GM12878 (cell line): ENCODE results near the gene EPB41L4B. TPM values are rescaled to one million over a fixed set of nuclear protein-coding genes. Genes with fewer than 3 reads are reported as not detected.

Source experiments
- ATAC-seq: fragments of 200-7000 bp; cut with Tn5 transposase; 3 replicates; pipeline ENCODE4 v1.9.1; 2020; ENCODE audit warnings: mild to moderate bottlenecking, moderate library complexity
- BruUV-seq: library from RNA; stranded (reverse); fragments of 400-500 nt; replicated peaks from 2 replicates; lab custom pipeline; 2021; lab: Mats Ljungman, UMichigan
- CTCF ChIA-PET: fragments of 300-600 bp; sonication (Branson Sonifier 250); formaldehyde crosslinking; extraction: SDS; loops from one replicate; lab custom pipeline; 2021; ENCODE audit warnings: inconsistent platforms; lab: Yijun Ruan, JAX
- POLR2A ChIA-PET: fragments of 350-600 bp; formaldehyde crosslinking; extraction: SDS; loops from one replicate; lab custom pipeline; 2021; ENCODE audit warnings: inconsistent platforms; lab: Charles Lee
- RAD21 ChIA-PET: fragments of 300-600 bp; sonication (Branson Sonifier 250); formaldehyde crosslinking; loops from one replicate; lab custom pipeline; 2023; ENCODE audit warnings: antibody characterized with exemption; ENCODE audit not compliant: unreplicated experiment; lab: Charles Lee
- SMC1A ChIA-PET: fragments of 300-600 bp; sonication (Branson Sonifier 250); formaldehyde crosslinking; loops from one replicate; lab custom pipeline; 2023; ENCODE audit not compliant: unreplicated experiment, uncharacterized antibody; lab: Charles Lee
- DNase-seq: peaks from one replicate; pipeline ENCODE4 v3.0.0-alpha.2; 2011; ENCODE audit warnings: low read depth, low spot score
- FAIRE-seq: peaks from 3 replicates; lab custom pipeline; 2011; peaks lifted over from hg19 to GRCh38; lab: Jason Lieb, UNC
- H2AFZ ChIP-seq: 2 replicates; pipeline ENCODE4 v1.6.0; 2011; ENCODE audit warnings: low read depth, low read length, control low read depth; ENCODE audit not compliant: control insufficient read depth
- H3K27ac ChIP-seq: 2 replicates; pipeline ENCODE4 v1.5.1; 2011; ENCODE audit warnings: control low read depth; ENCODE audit not compliant: control insufficient read depth, insufficient read depth
- H3K27me3 ChIP-seq, 2 experiments: replicated peaks in 1 of 2; 2 replicates each; pipeline versions ENCODE4 v1.6.0 to v1.6.1; 2011; ENCODE audit warnings: low read length in 1 of 2; ENCODE audit not compliant: control insufficient read depth in 2 of 2, insufficient read depth in 2 of 2
- H3K36me3 ChIP-seq, 2 experiments: 2 replicates each; pipeline ENCODE4 v1.5.1; 2011; ENCODE audit warnings: low read length in 1 of 2; ENCODE audit not compliant: control insufficient read depth in 2 of 2, insufficient read depth in 2 of 2
- H3K4me1 ChIP-seq: 2 replicates; pipeline ENCODE4 v1.6.1; 2011; ENCODE audit warnings: mild to moderate bottlenecking, low read length, moderate library complexity, mixed read lengths; ENCODE audit not compliant: control insufficient read depth, insufficient read depth
- H3K4me2 ChIP-seq: 2 replicates; pipeline ENCODE4 v1.6.0; 2011; ENCODE audit warnings: control low read depth; ENCODE audit not compliant: control insufficient read depth, insufficient read depth
- H3K4me3 ChIP-seq: fragments of 200-600 bp; sonication (generic); 2 replicates; pipeline ENCODE4 v1.5.1; 2016
- H3K79me2 ChIP-seq: 2 replicates; pipeline ENCODE4 v1.6.0; 2011; ENCODE audit warnings: low read length; ENCODE audit not compliant: control insufficient read depth, insufficient read depth
- H3K9ac ChIP-seq: 2 replicates; pipeline ENCODE4 v1.8.0; 2011; ENCODE audit warnings: low read length, control low read depth, mixed read lengths; ENCODE audit not compliant: control insufficient read depth, insufficient read depth
- H3K9me3 ChIP-seq: replicated peaks from 3 replicates; pipeline ENCODE4 v1.5.1; 2011; ENCODE audit warnings: mild to moderate bottlenecking, low read length; ENCODE audit not compliant: control insufficient read depth, insufficient read depth
- H4K20me1 ChIP-seq: 2 replicates; pipeline ENCODE4 v1.6.0; 2011; ENCODE audit not compliant: control insufficient read depth, insufficient read depth
- ASH2L ChIP-seq: fragments of 300-600, 200-600 bp; sonication (generic); IDR thresholded peaks from 2 replicates; pipeline ENCODE4 v1.6.1; 2017; ENCODE audit warnings: low read depth, mild to moderate bottlenecking, borderline replicate concordance
- E2F8 ChIP-seq: fragments of 450-650 bp; IDR thresholded peaks from 2 replicates; pipeline ENCODE4 v1.6.1; 2018; ENCODE audit warnings: mild to moderate bottlenecking, low read depth, moderate library complexity; ENCODE audit not compliant: partially characterized antibody
- HDGF ChIP-seq: fragments of 450-650 bp; IDR thresholded peaks from 2 replicates; pipeline ENCODE4 v1.6.1; 2016; ENCODE audit warnings: antibody characterized with exemption
- PRDM15 ChIP-seq: fragments of 450-650 bp; formaldehyde crosslinking; IDR thresholded peaks from 2 replicates; pipeline ENCODE4 v1.4.0; 2020; ENCODE audit warnings: mild to moderate bottlenecking, moderate library complexity
- RB1 ChIP-seq: fragments of 450-650 bp; formaldehyde crosslinking; IDR thresholded peaks from 2 replicates; pipeline ENCODE4 v1.6.1; 2017; ENCODE audit warnings: mild to moderate bottlenecking, borderline replicate concordance
- SMAD1 ChIP-seq: fragments of 450-650 bp; IDR thresholded peaks from 2 replicates; pipeline ENCODE4 v1.6.1; 2018; ENCODE audit warnings: mild to moderate bottlenecking, low read depth; ENCODE audit not compliant: partially characterized antibody
- TCF3 ChIP-seq: IDR thresholded peaks from 2 replicates; pipeline ENCODE4 v1.6.1; 2012; ENCODE audit warnings: low read depth, mild to moderate bottlenecking, low read length, borderline replicate concordance; ENCODE audit not compliant: insufficient read depth
- YBX1 ChIP-seq: fragments of 450-650 bp; IDR thresholded peaks from 2 replicates; pipeline ENCODE4 v1.6.1; 2016; ENCODE audit warnings: antibody characterized with exemption
- WGBS: methylation state at CpG from one replicate; pipeline ENCODE4 v1.1.6; 2016; ENCODE audit warnings: low lambda C conversion rate; ENCODE audit not compliant: insufficient replicate concordance, insufficient coverage; ENCODE audit errors: missing lambda C conversion rate; 5-methylcytosine and 5-hydroxymethylcytosine counted together
- in situ Hi-C: fragments of 300-500 bp; cut with MboI; formaldehyde crosslinking; loops from 9 replicates; pipeline ENCODE4 v1.14.3; 2018; ENCODE audit warnings: mixed read lengths
- intact Hi-C: fragments of 100-400 bp; cut with micrococcal nuclease; formaldehyde crosslinking; loops from one replicate; pipeline ENCODE4 v1.14.2; 2022; ENCODE audit not compliant: unreplicated experiment
- polyA plus RNA-seq, 11 experiments: library from polyadenylated mRNA; depleted of rRNA in 4 of 11; unstranded in 6 of 11; stranded (reverse) in 5 of 11; fragments of >200 nt; fragmentation: Nextera tagmentation in 4 of 11; fragmentation: Illumina TruSeq in 1 of 11; extraction: Ambion mirVana in 4 of 11; extraction: Trizol in 1 of 11; gene quantifications; 1 replicate in 1 of 11; 2 replicates in 10 of 11; pipeline versions ENCODE4 v1.2.1 to v1.2.3, GENCODE V29; 2011 to 2016; ENCODE audit warnings: inconsistent platforms in 2 of 11, missing spikeins in 2 of 11, low read depth in 1 of 11
- total RNA-seq, 4 experiments: library from RNA; depleted of rRNA in 3 of 4; stranded (reverse); fragments of >200 nt in 3 of 4; fragmentation: Illumina TruSeq in 1 of 4; extraction: Trizol in 1 of 4; gene quantifications; 2 replicates each; pipeline versions ENCODE4 v1.2.1 to v1.2.3, GENCODE V29; 2013 to 2021

Gene EPB41L4B
- total and polyA plus RNA-seq, 10 of the 15 experiments (the other 5 are each of a cell fraction or from before 2014, with no cell fraction given): 0.04 to 0.75 (median 0.13) TPM; not detected in 1

- ATAC-seq (no peak), FAIRE-seq (no peak), DNase-seq (no peak)
- H3K9ac ChIP-seq: no peak overlapping the region
- H3K4me1 ChIP-seq: no peaks in the 10 kb centered on the region
- H3K27me3 ChIP-seq: no peaks in the 10 kb centered on the region; a peak in 1 of 4 replicates
- in situ Hi-C loops (no loop called here), intact Hi-C loops (no loop called here)
- SMC1A ChIA-PET: no interaction called here
- POLR2A ChIA-PET: no interaction called here
- no TSS peak for BruUV-seq
- no peak overlapping the region for H3K4me3 ChIP-seq
- no peaks in the 10 kb centered on the region for H3K36me3 ChIP-seq
- H2AFZ ChIP-seq: no peak overlapping the region
- no peaks in the 10 kb centered on the region for H3K9me3 ChIP-seq
- H3K79me2 ChIP-seq: no peaks in the 10 kb centered on the region
- TF ChIP-seq YBX1 (no peak), SMAD1 (no peak), E2F8 (no peak), TCF3 (no peak), RB1 (no peak), HDGF (no peak), PRDM15 (CRISPR knock-in tag) (no peak), ASH2L (no peak)
- 28% methylated on average over 6 of the region's 6 CpGs for WGBS
- no peak overlapping the region for H3K27ac ChIP-seq
- CTCF ChIA-PET: no interaction called here
- no peak overlapping the region for H3K4me2 ChIP-seq
- no peaks in the 10 kb centered on the region for H4K20me1 ChIP-seq
- RAD21 ChIA-PET: no interaction called here
Measured at GRCh38 chr9:109278216-109278615, 42.6 kb downstream of the EPB41L4B start.
